Superior temporal gyrus (tissue), 1 donor: ENCODE measurements around the gene GAA.

Experiments used
- DNase-seq: peaks from one replicate; pipeline ENCODE4 v3.0.0-alpha.2; 2016; ENCODE audit errors: extremely low spot score

Gene GAA

DNA sequence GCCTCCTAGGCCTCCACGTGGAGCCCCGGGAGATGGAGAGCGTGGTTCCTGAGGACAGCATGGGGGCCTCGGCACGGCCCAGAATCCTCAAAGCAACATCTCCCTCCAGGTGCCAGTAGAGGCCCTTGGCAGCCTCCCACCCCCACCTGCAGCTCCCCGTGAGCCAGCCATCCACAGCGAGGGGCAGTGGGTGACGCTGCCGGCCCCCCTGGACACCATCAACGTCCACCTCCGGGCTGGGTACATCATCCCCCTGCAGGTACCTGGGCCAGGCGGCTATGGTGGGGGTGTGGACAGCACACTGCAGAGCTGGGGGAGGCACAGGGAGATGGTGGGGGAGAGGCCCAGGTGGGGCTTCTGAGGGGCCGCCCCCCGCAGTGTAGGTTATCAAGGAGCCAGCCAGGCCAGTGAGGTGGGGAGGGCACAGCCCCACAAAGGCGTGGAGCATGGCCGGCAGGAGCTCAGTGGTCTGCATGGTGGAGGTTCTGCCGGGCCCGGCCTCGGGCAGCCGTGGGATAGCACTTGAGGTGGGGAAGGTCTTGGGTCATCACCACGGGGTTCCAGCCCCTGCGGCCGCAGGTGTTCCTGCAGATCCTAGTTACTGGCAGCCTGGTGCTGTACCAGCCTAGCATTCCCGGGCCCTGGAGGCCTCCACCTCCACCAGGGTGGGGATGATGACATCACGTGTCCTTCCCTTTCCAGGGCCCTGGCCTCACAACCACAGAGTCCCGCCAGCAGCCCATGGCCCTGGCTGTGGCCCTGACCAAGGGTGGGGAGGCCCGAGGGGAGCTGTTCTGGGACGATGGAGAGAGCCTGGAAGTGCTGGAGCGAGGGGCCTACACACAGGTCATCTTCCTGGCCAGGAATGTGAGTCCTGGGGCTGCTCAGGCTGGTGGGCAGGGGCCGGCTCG, 16.4 kb downstream of the GAA start:
- no peak for DNase-seq

DNA sequence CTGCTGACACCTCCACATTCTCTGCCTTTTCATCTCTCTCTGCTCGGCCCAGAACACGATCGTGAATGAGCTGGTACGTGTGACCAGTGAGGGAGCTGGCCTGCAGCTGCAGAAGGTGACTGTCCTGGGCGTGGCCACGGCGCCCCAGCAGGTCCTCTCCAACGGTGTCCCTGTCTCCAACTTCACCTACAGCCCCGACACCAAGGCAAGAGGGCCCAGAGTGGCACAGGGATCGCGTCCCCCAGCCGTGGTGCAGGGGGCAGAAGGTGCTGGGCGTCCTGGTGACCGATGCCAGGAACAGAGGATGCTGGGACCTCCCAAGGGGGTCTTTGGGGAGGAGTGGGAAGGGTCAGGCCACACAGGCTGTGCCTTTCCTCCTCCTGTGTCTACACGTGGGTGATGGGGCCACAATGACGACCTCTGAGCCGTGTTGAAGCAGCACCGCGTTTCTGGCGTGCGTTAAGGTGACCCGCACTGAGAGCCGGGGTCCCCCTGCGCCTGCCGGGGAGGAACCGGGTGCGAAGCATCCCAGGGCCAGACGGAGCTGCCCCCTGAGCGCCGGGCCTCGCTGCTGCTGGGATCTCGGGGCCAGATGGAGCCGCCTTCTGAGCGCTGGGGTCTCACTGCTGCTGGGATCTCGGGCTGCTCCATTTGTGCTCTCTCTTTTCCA, 17.4 kb downstream of the GAA start:
- DNase-seq, result no peak

DNA sequence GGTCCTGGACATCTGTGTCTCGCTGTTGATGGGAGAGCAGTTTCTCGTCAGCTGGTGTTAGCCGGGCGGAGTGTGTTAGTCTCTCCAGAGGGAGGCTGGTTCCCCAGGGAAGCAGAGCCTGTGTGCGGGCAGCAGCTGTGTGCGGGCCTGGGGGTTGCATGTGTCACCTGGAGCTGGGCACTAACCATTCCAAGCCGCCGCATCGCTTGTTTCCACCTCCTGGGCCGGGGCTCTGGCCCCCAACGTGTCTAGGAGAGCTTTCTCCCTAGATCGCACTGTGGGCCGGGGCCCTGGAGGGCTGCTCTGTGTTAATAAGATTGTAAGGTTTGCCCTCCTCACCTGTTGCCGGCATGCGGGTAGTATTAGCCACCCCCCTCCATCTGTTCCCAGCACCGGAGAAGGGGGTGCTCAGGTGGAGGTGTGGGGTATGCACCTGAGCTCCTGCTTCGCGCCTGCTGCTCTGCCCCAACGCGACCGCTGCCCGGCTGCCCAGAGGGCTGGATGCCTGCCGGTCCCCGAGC, 17.9 kb downstream of the GAA start:
- DNase-seq, result no peak

DNA sequence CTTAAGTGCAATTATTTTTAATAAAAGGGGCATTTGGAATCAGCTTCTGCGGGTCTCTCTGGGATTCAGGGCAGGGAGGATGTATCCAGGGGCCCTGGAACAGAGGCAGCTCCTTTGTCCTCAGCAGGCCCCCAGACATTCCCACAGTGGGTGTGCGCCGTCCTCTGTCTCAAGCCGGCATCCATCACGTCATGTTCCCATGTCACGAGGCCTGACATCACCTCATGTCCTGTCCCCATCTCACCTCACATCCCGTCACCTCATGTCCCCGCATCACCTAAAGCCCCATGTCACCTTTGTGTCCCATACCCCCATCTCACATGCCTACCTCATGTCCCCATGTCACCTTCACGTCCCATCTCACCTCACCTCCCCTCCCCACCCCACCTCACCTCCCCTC, 18.5 kb downstream of the GAA start:
- no peak for DNase-seq

DNA sequence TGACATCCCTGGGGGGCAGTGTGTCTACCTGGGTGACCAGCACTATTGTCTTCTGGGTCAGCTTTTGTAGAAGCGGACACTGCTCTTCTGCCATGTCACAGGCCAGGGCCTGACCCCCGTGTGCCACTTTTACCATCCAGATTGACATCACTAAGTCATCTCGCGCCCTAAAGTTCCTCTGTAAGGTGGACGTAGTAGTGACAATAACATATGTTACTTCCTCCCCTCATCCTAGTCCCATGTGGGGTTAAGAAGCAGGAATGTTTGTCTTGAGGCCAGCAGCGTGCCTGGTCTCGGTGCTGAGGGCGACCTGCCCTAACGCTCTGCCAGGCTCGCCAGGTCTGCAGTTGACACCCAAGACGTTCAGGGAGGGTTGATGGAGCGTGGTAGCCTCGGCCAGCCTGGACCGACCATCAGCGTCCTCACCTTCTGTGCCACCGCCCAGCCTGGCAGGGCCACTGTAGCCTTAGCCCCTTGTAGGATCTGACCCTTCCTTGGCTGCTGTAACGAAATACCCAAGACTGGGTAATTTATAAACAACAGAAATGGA, 20.7 kb downstream of the GAA start:
- no peak for DNase-seq

DNA sequence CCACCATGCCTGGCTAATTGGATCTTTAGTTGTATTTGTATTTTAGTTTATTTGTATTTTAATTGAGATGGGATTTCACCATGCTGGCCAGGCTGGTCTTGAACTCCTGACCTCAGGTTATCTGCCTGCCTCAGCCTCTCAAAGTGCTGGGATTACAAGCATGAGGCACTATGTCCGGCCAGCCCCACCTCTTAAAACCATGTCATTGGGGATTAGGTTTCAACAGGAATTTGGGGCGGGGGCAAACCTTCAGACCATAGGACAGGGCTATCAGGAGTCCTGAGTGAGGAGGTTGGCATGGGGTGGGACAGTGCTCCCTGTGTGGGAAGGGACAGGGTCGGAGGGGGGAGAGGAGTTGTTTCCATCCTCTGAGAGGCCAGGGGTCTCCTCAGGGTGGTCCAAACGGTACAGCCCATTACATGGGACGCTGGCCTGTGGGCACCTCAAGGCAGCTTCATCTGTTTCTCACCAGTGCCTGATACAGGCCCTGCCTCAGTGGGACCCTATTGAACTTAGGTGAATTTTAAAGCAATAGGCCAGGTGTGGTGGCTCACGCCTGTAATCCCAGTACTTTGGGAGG, 21.6 kb downstream of the GAA start:
- no peak for DNase-seq

DNA sequence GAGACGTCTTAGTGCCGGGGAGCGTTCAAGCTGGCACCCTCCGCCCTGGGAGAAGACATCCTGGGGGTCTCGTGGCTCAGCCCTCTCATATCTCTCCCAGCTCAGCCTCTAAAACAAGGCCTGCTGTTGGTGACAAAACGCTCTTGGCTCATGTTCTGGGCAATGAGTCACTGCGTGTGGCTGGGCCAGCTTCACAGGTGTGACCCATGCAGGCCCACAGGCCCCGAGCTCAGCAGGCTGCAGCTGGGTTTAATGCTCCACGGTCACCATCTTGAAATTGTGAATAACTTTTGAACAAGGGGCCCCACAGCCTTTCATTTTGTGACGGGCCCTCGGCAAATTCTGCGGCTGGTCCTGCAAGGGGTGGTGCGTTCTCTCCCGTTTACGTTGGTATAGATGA, 22.4 kb downstream of the GAA start:
- no peak for DNase-seq

DNA sequence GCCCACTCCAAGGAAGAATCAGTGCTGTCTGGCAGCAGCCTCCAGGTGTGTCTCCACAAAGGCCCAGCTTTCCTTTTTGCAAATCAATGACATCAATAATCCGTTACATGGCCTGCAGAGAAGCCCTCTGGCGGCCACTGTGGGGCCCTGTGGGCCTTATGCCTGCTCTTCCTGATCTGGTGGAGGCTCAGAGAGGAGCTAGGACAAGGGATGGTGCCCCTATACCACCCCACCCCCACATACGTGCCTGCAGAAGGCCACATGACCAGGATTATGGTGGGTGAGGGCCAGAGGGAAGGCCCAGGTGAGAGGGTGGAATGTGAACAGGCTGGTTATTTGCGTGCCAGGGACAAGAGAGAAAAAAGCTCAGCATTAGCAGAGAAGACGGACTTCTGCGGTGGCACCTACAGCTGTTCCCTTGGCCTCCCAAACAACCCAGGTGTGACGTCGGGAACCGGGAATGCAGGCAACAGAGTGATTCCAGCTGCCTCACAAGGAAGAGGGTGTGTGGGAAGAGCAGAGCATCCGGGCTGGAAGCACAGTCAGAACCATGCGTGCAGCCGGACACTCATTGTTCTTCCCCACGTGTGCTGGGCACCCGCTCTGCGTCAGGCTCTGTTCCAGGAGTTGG, 23.1 kb downstream of the GAA start:
- no peak for DNase-seq

DNA sequence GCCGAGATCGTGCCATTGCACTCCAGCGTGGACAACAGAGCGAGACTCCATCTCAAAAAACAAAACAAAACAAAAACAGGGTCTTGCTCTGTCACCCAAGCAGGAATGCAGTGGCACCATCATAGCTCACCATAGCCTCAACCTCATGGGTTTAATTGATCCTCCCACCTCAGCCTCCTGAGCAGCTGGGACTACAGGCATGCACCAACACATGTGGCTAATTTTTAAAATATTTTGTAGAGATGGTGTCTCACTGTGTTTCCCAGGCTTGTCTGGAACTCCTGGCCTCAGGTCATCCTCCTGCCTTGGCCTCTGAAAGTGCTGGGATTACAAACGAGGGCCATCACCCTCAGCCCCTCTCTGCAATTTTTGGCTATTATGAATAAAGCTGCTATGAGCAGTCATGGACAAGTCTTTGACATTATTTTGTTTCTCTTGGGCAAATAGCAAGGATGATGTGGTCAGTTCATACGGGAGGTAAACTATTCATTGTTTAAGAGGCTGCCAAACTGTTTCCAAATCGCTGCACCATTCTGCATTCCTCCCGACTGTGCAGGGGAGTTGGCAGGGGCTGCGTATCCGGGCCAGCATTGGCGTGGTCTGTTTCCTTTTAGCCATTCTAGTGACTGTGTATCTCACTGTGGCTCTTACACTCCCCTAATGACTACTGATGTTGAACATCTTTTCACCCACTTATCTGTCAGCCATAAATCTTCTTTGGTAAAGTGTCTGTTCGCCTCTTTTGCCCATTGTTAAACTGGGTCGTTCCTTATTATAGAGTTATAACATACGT, 24.5 kb downstream of the GAA start:
- no peak for DNase-seq

DNA sequence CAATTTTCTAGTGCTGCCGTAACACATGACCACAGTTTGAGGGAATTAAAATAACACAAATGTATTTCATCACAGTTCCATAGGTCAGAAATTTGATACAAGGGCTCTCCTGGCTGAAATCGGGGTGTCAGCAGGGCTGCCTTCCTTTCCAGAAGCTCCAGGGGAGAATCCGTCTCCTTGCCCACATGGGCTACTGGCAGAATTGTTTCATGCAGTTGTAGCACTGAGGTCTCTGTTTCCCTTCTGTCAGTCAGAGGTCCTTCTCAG, 25.0 kb downstream of the GAA start:
- DNase-seq, result no peak

DNA sequence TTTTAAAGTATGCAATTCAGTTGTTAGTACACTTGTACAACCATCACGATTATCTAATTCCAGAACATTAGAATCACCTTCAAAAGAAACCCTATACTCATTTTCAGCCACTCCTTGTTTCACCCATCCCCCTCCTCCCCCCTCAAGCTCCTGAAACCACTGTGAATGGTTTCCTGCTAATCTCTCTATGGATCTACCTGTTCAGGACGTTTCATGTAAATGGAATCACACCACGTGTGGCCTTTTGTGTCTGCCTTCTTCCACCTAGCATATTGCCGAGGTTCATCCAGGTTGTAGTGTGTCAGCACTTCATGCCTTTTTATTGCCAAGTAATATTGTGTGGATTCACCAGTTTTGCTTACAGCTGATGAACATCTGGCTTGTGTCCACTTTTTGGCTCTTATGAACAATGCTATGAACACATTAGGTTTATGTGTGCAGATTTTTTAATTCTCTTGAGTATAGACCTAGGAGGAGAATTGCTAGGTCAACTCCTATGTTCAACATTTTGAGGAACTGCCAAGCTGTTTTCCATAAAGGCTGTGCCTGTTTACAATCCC, 27.7 kb downstream of the GAA start:
- DNase-seq, result no peak

DNA sequence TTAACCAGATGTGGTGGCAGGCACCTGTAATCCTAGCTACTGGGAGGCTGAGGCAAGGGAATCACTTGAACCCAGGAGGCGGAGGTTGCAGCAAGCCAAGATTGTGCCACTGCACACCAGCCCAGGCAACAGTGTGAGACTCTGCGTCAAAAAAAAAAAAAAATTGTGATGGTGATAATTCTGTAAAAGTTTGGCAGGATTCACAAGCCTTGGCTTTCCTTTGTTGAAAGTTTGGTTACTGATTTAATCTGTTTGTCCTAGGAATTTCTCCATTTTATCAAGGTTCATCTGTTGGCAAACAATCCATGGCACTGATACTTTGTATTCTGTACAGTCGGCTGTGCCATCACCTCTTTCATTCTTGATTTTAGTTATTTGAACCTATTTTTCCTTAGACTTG, 29.6 kb downstream of the GAA start:
- no peak for DNase-seq

DNA sequence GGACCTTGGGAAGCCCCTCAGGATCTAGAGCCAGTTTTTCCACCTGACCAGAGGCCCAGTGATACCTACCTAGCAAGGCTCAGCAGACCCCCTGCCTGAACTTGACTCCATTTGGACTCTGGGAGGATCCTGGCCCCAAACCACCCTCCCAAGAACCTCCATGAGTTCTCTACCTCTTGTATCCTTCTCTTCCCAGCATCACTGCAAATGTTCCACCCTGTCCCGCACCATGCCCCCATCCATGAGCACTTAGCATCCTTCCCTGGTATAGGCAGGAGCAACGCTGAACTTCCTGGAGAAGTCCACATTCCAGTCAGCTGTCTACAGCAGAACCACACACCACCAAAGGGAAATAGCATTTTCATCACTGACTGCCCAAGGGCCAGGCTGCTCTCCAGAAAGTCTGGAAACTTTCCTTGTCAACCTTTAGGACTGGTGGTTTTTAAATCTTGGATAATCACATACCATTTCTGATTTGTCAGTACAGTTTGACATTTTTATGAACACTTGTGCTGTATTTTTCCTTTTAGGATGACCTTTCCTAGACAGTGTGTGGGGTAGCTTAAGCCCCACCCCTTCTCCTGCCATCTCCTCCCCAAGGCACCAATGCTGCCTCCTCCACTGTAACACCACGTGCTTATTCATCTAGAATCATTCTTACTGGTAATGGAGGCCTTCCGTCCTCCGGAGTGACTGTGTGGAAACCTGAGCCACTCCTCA, 31.7 kb downstream of the GAA start:
- no peak for DNase-seq

DNA sequence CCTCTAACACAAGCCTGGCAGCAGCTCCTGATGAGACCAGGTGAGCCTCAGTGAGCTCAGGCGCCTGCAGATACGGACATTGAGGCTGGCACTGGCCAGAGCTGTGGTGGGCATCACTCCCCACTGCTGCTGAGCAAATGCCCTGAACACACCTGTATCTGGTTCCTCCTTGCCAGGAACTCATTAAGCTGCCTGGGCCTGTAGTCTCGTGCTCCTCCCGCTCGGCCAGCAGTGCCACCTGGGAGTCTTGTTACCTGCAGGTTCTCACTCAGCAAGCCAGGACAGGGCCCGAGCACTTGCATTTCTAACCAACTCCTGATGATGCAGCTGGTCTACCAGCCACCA, 32.2 kb downstream of the GAA start:
- DNase-seq, result no peak

DNA sequence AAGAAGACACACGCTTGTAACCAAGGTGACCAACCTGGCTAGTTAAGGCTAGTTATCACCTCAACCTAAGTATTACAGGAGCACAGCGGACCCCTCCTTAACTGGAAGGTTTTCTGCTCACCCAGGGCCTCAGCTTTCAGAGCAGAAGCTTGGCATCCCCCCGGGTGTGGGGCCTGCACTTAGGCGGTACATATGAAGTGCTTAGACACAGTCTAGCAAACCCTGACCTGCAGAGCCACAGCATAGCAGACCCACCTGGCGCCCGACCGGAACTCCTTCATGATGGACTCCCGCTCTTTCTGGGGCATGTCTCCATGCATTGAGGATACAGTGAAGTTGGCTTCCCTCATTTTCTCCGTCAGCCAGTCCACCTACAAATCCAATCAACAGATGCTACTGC, 35.8 kb downstream of the GAA start:
- no peak for DNase-seq

DNA sequence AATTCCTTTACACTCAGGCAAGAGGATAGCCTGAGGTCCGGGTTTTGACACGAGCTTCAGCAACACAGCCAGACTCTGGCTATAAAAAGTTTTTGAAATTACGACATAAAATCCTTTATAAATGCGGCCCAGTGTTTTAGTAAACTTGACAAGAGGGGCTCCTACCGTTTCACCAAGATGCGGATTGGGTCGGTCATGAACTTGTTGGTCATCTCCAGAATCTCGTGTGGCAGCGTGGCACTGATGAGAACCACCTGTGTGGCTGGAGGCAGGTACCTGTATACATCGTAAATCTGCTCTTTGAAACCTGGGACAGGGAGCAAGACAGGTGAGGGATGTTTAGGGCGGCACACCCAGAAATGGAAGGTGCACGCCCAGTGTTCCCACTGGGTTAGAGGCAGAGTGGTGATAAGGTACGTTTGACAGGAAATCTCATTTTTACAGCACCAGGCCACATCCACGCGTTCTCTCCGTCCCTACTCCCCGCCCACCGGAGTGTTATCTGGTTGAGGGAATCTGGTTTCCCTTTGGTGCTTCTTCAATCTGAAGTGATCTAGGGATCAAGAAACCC, 37.6 kb downstream of the GAA start:
- DNase-seq, result no peak

DNA sequence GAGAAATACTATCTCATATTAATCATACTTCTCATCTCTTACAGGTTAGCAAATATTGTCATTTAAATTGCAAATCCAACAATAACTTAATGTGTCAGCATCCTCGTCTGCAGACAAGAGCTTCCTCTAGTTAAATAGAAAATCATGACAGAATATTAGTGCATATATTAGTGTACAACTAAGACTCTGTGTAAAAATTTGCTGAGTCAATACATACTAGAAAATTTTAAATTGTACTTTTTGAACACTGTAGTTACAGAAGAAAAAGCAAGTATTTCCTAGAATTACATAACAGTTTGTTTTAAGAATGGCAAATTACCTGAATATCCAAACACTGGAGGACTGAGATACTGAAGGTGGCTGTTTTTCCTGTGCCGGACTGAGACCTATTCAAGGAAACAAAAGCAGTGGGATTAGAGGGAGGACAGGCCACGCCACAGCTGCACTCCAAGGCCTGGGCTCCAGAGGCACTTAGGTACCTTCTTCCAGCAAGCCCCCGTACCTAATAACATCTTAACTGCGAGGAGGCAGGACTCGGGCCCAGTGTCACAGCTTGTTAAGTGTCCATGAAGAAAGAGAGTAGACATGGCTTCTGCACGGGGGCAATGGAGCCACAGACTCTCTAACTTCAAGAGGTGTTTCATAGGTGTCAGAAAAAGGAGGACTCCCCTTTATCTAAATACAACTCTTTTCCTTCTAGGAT, 40.2 kb downstream of the GAA start:
- no peak for DNase-seq

DNA sequence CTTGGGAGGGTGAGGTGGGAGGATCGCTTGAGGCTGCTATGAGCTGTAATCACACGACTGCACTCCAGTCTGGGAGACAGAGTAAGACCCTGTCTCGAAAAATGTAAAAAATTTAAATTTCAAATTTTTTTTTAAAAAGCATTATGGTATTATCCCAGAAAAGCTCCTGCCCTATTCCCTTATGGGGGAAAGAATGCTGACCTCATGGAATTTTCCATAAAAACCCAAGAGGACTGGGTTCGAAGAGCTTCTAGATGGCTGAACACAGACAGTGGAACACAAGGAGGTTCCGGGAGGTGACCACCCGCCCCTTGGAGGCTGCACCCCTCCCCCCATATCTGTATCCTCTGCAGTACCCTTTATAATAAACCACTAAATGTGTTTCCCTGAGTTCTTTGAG, 41.5 kb downstream of the GAA start:
- no peak for DNase-seq
